ENCODE measurements around the gene FHOD3. TPM values are rescaled to one million over a fixed set of nuclear protein-coding genes. Genes with fewer than 3 reads are reported as not detected.

FHOD3 gene
- total RNA-seq, 1 donor from 2014 or later = 2.5 TPM

DNA sequence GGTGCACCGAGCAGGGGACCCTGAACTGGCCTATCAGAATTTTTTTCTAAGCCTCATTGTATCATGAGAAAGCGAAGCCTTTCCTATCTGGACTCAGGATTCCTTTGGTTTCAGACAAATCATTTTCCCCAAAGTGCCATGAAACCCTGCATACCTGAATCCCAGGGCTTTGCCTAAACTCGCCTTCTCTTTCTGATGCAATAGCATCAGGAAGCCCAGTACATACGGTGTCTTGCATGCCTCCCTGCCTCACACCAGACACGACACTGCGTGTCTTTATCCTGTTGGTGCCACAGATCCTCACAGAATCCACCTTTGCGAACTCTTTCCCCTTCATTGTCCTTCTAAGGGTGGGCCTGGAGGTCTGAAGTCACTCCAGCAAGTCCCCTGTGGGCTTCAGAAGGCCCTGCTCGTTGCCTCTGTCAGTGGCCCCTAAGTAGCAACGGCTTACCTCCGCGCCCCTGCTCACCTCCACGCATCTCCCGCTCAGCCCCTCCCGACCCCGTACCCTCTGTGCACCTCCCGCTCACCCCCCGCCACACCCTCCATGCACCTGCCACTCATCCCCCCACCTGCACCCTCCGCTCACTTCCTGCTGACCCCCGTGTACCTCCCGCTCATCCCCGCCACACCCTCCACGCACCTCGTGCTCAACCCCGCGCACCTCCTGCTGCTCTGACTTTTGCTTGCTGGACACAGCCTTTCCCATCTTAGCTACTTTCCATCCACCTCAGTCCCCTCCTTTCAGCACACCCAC, 447.9 kb downstream of the FHOD3 start:
- Histone ChIP-seq H3K4me3 (no peak overlapping the region), H3K4me1 (no peaks in the 10 kb centered on the region), H3K9me3 (no peaks in the 10 kb centered on the region), H3K36me3 (no peaks in the 10 kb centered on the region), H3K27ac (no peak overlapping the region), H3K27me3 (ENCODE audit: low read depth) (no peaks in the 10 kb centered on the region)
- intact Hi-C loops (cut with DNase I) = no loop called here
- no peak for DNase-seq
- TF ChIP-seq, protein P1, sequence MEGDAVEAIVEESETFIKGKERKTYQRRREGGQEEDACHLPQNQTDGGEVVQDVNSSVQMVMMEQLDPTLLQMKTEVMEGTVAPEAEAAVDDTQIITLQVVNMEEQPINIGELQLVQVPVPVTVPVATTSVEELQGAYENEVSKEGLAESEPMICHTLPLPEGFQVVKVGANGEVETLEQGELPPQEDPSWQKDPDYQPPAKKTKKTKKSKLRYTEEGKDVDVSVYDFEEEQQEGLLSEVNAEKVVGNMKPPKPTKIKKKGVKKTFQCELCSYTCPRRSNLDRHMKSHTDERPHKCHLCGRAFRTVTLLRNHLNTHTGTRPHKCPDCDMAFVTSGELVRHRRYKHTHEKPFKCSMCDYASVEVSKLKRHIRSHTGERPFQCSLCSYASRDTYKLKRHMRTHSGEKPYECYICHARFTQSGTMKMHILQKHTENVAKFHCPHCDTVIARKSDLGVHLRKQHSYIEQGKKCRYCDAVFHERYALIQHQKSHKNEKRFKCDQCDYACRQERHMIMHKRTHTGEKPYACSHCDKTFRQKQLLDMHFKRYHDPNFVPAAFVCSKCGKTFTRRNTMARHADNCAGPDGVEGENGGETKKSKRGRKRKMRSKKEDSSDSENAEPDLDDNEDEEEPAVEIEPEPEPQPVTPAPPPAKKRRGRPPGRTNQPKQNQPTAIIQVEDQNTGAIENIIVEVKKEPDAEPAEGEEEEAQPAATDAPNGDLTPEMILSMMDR (IDR thresholded peaks at IDR 0.05) = no peak
- no peak for ATAC-seq

DNA sequence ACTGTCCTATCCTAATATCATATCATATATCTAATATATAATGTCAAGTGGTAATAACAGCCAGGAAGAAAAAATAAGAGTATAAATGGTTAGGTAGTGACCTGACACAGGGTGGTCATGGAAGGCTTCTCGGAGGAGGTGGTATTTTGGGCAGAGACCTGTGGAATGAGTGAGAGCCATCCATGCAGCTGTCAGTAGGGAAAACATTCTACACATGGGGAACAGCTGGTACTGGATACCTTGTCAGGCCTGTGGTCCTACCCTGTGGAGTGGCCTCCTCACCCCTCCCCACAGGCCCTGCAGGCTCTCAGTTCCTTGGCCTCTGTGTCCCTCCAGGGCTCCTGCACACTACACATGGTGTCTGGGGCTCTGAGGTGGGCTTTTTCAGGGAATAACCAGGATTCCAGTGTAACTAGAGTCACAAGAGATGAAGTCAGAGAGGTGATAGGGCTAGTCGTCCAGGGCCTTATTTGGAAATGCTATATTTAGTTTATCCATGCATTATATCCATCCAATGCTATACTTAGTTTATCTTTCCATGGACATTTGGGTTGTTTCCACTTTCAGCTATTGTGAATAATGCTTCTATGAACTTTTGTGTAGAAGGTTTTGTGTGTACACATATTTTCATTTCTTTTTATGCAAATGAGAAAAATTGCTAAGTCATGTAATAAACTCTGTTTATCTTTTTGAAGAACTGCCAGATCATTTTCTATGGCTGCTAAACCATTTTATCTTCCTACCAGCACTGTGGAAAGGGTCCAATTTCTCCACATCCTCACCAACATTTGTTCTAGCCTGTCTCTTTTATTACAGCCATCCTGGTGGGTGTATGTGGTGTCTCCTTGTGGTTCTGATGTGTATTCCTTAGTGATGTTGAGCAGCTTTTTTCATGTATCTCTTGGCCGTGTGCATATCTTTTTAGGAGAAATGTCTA, 455.7 kb downstream of the FHOD3 start:
- no peaks in the 10 kb centered on the region for H3K9me3 ChIP-seq
- TF ChIP-seq, protein P1 (IDR thresholded peaks at IDR 0.05) = no peak
- DNase-seq (no peak), ATAC-seq (no peak)
- no peak overlapping the region for H3K27ac ChIP-seq
- no peaks in the 10 kb centered on the region for H3K27me3 ChIP-seq (ENCODE audit: low read depth)
- intact Hi-C loops (cut with DNase I) = loop anchor here (10.0 kb wide), 1 partner anchor 68 kb away; no protein-coding TSS in a partner anchor
- H3K4me3 ChIP-seq = no peak overlapping the region
- peaks cover 8% of the 10 kb centered on the region for H3K4me1 ChIP-seq
- H3K36me3 ChIP-seq = no peaks in the 10 kb centered on the region

DNA sequence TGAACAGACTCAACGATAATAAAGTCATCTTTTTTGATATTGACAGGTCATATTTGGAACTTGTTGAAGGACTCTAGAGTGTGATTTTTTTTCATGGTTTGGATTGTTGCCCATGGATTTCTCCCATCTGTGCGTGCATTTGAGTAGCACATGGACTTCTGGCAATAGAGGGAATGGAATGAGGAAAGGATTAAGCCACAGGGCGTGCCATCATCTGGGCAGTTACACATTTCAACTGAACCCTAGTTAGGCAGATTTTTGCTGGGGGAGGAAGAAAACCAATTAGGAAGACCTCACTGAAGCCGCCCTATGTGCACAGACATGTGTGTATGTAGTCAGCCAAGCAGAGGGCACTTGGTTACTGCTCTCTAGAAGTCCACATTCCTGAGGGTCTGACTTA, 458.7 kb downstream of the FHOD3 start:
- intact Hi-C loops (cut with DNase I) = loop anchor here (10.0 kb wide), 1 partner anchor 71 kb away; no protein-coding TSS in a partner anchor

DNA sequence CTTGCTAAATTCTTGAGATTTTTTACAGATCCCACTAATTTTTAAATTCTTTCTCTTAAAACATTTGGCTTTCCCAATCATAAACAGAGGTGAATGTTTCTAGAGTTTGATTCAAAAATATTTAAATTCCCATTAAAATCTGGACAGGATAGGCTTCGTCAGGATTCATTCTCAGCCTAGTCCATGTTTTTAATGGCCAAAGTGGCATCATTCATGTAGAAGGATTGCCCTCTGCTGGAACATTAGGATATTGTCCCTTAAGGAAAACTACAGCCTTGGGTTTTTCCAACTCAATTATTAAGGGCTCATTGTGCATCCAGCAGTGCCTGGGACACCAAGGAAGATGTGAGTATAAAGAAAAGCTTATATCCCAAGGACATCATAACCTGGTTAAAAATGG, 459.6 kb downstream of the FHOD3 start:
- Histone ChIP-seq H3K4me3 (no peak overlapping the region), H3K27ac (no peak overlapping the region), H3K27me3 (ENCODE audit: low read depth) (no peaks in the 10 kb centered on the region), H3K4me1 (peaks cover 8% of the 10 kb centered on the region), H3K9me3 (no peaks in the 10 kb centered on the region), H3K36me3 (no peaks in the 10 kb centered on the region)
- TF ChIP-seq, protein P1 (IDR thresholded peaks at IDR 0.05) = peak; percentile 66
- intact Hi-C loops (cut with DNase I) = loop anchor here (10.0 kb wide), 1 partner anchor 72 kb away; no protein-coding TSS in a partner anchor
- ATAC-seq (peak; percentile 61 to 84), DNase-seq (no peak)

More for the DNA sequence above, 458.7 kb downstream of the FHOD3 start:
- no peak overlapping the region for H3K27ac ChIP-seq
- H3K36me3 ChIP-seq = no peaks in the 10 kb centered on the region
- no peak for DNase-seq
- peaks cover 8% of the 10 kb centered on the region for H3K4me1 ChIP-seq
- TF ChIP-seq, protein P1 (IDR thresholded peaks at IDR 0.05) = no peak
- no peak overlapping the region for H3K4me3 ChIP-seq
- ATAC-seq = peak in 1 of 2 donors; percentile 15
- H3K9me3 ChIP-seq = no peaks in the 10 kb centered on the region
- no peaks in the 10 kb centered on the region for H3K27me3 ChIP-seq (ENCODE audit: low read depth)

DNA sequence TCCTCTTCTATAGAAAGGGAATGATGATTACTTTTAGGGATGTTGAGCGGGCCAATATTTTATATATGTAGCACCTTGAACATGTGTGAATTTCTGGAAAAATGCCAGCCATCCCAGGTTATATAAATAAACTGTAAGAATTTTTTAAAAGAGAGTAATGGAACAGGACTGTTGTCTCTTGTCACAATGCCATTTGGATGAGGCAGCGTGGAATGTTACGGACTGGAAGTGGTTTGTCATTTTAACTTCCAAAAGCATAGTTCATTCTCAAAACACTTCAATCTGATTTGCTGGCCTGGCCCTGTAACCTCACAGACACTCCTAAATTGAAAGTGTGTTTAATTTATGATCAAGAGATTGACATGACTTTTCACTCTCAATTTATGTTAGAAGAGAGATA, 460.5 kb downstream of the FHOD3 start:
- no peak for ATAC-seq
- no peak overlapping the region for H3K4me3 ChIP-seq
- no peak for DNase-seq
- intact Hi-C loops (cut with DNase I) = loop anchor here (10.0 kb wide), 1 partner anchor 73 kb away; no protein-coding TSS in a partner anchor
- no peaks in the 10 kb centered on the region for H3K36me3 ChIP-seq
- H3K27me3 ChIP-seq (ENCODE audit: low read depth) = no peaks in the 10 kb centered on the region
- H3K9me3 ChIP-seq = no peaks in the 10 kb centered on the region
- H3K27ac ChIP-seq = no peak overlapping the region
- TF ChIP-seq, protein P1 (IDR thresholded peaks at IDR 0.05) = no peak
- H3K4me1 ChIP-seq = peaks cover 8% of the 10 kb centered on the region

Measured in lower lobe of right lung (tissue), 2 donors.